ENCODE measurements around the gene CD2BP2.

- TF ChIP-seq, protein P1, sequence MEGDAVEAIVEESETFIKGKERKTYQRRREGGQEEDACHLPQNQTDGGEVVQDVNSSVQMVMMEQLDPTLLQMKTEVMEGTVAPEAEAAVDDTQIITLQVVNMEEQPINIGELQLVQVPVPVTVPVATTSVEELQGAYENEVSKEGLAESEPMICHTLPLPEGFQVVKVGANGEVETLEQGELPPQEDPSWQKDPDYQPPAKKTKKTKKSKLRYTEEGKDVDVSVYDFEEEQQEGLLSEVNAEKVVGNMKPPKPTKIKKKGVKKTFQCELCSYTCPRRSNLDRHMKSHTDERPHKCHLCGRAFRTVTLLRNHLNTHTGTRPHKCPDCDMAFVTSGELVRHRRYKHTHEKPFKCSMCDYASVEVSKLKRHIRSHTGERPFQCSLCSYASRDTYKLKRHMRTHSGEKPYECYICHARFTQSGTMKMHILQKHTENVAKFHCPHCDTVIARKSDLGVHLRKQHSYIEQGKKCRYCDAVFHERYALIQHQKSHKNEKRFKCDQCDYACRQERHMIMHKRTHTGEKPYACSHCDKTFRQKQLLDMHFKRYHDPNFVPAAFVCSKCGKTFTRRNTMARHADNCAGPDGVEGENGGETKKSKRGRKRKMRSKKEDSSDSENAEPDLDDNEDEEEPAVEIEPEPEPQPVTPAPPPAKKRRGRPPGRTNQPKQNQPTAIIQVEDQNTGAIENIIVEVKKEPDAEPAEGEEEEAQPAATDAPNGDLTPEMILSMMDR (IDR thresholded peaks at IDR 0.05; ENCODE audit: insufficient read depth, low read depth, low read length): no peak
- no peak for TF ChIP-seq EZH2 (IDR thresholded peaks at IDR 0.05; ENCODE audit: insufficient read depth, low read length)
These were observed 2.8 kb upstream of the CD2BP2 start for GRCh38 chr16:30357715-30358576.
